Psoas muscle (tissue), 8 donors: Measurements from ENCODE around the gene IER2. TPM values are rescaled to one million over a fixed set of nuclear protein-coding genes. Genes with fewer than 3 reads are reported as not detected.

Experiments used
- ATAC-seq, 4 donors: fragments of 200-7000 bp; cut with Tn5 transposase; one replicate each; pipeline ENCODE4 v1.9.1; 2020; ENCODE audit warnings: moderate library complexity in 3 of 4, mild to moderate bottlenecking in 2 of 4
- DNase-seq, 2 donors: peaks; one replicate each; pipeline ENCODE4 v3.0.0-alpha.2; 2020
- H3K27ac ChIP-seq: fragments of 200-600 bp; one replicate; pipeline ENCODE4 v1.8.0; 2022
- H3K27me3 ChIP-seq, 3 donors: fragments of 200-600 bp in 1 of 3; one replicate each; pipeline versions ENCODE4 v1.6.1 to v1.8.0; 2013 to 2022; ENCODE audit warnings: low read length in 2 of 3, mild to moderate bottlenecking in 2 of 3, moderate library complexity in 1 of 3; ENCODE audit not compliant: insufficient read depth in 3 of 3
- H3K36me3 ChIP-seq, 2 donors: fragments of 200-600 bp in 1 of 2; one replicate each; pipeline versions ENCODE4 v1.6.1 to v1.8.0; 2013 to 2022; ENCODE audit warnings: low read depth in 1 of 2, mild to moderate bottlenecking in 1 of 2, moderate library complexity in 1 of 2; ENCODE audit not compliant: insufficient read depth in 1 of 2
- H3K4me1 ChIP-seq: fragments of 200-600 bp; one replicate; pipeline ENCODE4 v1.8.0; 2022
- H3K4me3 ChIP-seq: fragments of 200-600 bp; one replicate; pipeline ENCODE4 v1.8.0; 2022; ENCODE audit warnings: mild to moderate bottlenecking
- H3K9me3 ChIP-seq: fragments of 200-600 bp; one replicate; pipeline ENCODE4 v1.8.0; 2022
- WGBS, 3 donors: extraction: QIAGEN DNeasy Blood & Tissue Kit; methylation state at CpG; one replicate each; pipeline versions ENCODE4 v1.1.6 to v1.1.7; 2013; 5-methylcytosine and 5-hydroxymethylcytosine counted together
- intact Hi-C, 2 donors: fragments of 100-400 bp; cut with DNase I; formaldehyde crosslinking; loops; one replicate each; pipeline versions ENCODE4 v1.11.0 to v1.14.2; 2022
- polyA plus RNA-seq, 3 donors: library from polyadenylated mRNA; stranded (reverse); fragments of 200-250 nt; gene quantifications; one replicate each; pipeline ENCODE4 v1.2.3, GENCODE V29; 2013
- total RNA-seq, 4 donors: library from RNA; stranded (reverse); fragmentation: NEBNext Ultra II Directional in 2 of 4; extraction: Animal tissue kit (Norgen Biotek cat#: 25700) in 2 of 4; gene quantifications; one replicate each; pipeline versions ENCODE4 v1.2.1 to v1.2.4, GENCODE V29; 2021 to 2023
- TF ChIP-seq, protein P1 (sequence below): fragments of 200-600 bp; IDR thresholded peaks from one replicate; pipeline ENCODE4 v1.8.0; 2022; ENCODE audit warnings: antibody characterized with exemption
- donor health status: healthy with polysubstance abuse.
- donor health status: DM: no; HTN: no; CAD: no; lungs with moderate emphysema.
- donor health status: Bipolar disorder and iron deficiency.
- donor health status: healthy.
- donor health status: DM: yes; HTN: yes; CAD: no.
- donor health status: DM: no; HTN: no; CAD: no.
- donor health status: DM: no; HTN: no; CAD: no.
- donor health status: DM: yes; HTN: yes; CAD: no.

Gene IER2
- total and polyA plus RNA-seq, 7 donors = 12.9 to 62.7 (median 29.0) TPM

DNA sequence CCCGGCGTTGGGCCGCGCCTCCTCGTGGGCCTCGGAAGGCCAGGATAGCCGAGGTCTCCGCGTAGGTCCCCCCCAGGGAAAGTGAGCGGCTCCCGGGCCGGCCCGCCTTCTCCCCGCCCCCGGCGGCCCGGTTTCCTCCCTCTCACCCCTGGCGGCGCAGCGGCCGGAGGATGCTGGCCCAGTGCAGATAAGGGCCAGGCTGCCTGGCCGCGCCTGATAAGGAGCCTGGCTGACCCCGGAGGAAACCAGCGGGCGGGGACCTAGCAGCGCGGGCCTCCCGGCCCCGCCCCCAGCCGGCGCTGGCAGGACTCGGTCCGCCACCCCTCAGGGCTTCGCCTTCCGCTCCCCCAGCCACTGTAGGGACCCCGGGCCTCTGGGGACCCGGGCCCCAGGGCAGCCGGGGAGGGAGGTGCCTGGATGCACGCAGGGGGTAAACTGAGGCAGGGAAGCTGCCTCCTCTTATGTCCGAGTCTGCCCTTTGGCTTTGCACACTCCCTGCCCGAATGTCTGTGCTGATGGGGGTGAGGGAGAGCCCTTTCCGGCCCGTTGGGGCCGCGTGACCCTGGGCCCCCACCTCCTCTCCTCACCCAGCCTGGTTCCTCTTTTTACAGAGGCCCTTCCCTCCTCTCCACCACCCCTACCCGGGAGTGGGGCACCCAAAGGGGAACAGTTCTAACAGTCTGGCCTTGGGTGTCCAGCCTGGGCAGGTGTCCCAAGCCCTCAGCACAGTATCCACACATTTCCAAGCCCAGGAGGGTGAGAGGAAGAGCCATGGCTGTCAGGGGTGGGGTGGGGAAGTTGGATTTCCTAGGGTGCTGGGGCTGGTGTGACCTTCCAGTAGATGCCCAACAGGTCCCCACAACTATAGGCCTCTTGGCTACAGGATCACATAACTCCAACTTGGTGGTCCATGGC is 47.3 kb upstream of the IER2 start, which contains the start of gene LYL1:
Gene LYL1 (minus strand): TSS at position 193 of the 915 bp plus-strand sequence. CDS start 1,687 bp downstream, outside the sequence.
- 8 to 9% (median 8%) methylated on average over 35 to 47 of the region's 47 CpGs for WGBS, 3 donors
- DNase-seq = peak; percentile 76 to 88
- TF ChIP-seq, protein P1, sequence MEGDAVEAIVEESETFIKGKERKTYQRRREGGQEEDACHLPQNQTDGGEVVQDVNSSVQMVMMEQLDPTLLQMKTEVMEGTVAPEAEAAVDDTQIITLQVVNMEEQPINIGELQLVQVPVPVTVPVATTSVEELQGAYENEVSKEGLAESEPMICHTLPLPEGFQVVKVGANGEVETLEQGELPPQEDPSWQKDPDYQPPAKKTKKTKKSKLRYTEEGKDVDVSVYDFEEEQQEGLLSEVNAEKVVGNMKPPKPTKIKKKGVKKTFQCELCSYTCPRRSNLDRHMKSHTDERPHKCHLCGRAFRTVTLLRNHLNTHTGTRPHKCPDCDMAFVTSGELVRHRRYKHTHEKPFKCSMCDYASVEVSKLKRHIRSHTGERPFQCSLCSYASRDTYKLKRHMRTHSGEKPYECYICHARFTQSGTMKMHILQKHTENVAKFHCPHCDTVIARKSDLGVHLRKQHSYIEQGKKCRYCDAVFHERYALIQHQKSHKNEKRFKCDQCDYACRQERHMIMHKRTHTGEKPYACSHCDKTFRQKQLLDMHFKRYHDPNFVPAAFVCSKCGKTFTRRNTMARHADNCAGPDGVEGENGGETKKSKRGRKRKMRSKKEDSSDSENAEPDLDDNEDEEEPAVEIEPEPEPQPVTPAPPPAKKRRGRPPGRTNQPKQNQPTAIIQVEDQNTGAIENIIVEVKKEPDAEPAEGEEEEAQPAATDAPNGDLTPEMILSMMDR = no peak
- peaks cover 4% of the 10 kb centered on the region for H3K4me1 ChIP-seq
- H3K36me3 ChIP-seq = peaks cover 0 to 26% of the 10 kb centered on the region in 2 donors
- peak within 1 kb of the TSS; percentile 61 for H3K27ac ChIP-seq
- intact Hi-C loops = no loop called here
- H3K9me3 ChIP-seq = no peaks in the 10 kb centered on the region
- peak within 1 kb of the TSS; percentile 64 for H3K4me3 ChIP-seq
- ATAC-seq = peak; percentile 23 to 42 (median 36)
- H3K27me3 ChIP-seq = no peaks in the 10 kb centered on the region

DNA sequence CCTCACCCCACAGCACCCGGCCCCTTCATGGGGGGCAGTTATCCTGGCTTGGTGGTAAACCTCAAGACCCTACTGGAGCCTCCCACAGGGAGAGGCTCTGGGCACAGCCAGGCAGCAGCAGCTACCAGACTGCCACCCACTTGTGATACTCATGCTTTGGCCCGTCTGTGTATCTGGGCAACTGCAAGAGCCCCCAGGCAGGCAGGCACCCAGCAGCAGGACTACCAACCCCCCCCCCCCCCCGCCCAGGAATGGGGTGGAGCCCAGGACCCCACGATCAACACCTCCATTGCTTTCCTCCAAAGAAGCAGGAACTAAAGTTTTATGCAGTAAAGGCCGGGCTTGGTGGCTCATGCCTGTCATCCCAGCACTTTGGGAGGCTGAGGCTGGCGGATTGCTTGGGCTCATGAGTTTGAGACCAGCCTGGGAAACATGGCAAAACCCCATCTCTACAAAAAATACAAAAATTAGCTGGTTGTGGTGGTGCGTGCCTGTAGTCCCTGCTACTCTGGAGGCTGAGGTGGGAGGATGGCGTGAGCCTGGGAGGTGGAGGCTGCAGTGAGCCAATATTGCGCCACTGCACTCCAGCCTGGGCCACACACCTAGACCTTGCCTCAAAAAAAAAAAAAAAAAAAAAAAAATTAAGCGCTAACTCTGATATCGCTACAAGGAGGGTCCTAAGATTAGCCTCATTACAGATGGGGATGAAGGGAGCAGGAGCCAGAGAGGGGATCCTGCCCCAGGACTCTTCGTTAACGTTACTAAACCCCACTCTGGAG is 46.4 kb upstream of the IER2 start:
- Histone ChIP-seq H3K27ac (peak overlapping the region; percentile 61), H3K9me3 (no peaks in the 10 kb centered on the region), H3K27me3 (no peaks in the 10 kb centered on the region), H3K36me3 (peaks cover 0 to 32% of the 10 kb centered on the region in 2 donors), H3K4me1 (peaks cover 2% of the 10 kb centered on the region), H3K4me3 (peak overlapping the region; percentile 39)
- 73 to 77% (median 75%) methylated on average over 11 to 13 of the region's 13 CpGs for WGBS, 3 donors
- TF ChIP-seq, protein P1 = no peak
- DNase-seq (no peak), ATAC-seq (peak in 1 of 4 donors; percentile 1)
- intact Hi-C loops = no loop called here

DNA sequence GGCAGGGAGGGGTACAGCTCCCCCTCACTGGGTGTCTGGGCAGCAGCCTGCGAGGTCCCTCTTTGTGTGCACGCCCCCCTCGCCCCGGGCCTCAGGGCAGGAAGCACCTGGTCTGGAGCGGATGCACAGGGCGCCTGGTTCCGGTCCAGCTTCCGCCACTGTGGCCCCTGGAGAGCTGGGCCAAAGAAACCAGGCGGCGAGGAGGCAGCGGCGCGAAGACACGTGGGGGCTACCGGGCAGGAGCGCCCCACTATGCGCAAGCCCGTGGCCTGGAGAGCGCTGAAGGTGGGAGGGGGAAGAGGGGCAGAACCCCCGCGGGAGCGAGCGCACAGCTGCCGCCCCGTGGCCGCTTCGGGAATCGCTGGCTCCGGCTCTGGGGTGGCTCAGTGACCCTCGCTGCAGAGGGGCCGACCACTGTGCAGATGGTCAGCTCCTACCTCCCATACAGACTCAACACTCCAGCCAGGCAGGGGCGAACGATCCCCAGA is 45.8 kb upstream of the IER2 start:
- ATAC-seq (peak; percentile 15 to 41 (median 22)), DNase-seq (peak; percentile 73 to 86)
- intact Hi-C loops = no loop called here
- H3K4me1 ChIP-seq = no peaks in the 10 kb centered on the region
- peaks cover 0 to 37% of the 10 kb centered on the region in 2 donors for H3K36me3 ChIP-seq
- TF ChIP-seq, protein P1 = peak; percentile 54
- no peaks in the 10 kb centered on the region for H3K27me3 ChIP-seq
- peak overlapping the region; percentile 50 for H3K27ac ChIP-seq
- 31 to 43% (median 36%) methylated on average over 32 to 33 of the region's 33 CpGs for WGBS, 3 donors
- H3K4me3 ChIP-seq = peak overlapping the region; percentile 39
- no peaks in the 10 kb centered on the region for H3K9me3 ChIP-seq

DNA sequence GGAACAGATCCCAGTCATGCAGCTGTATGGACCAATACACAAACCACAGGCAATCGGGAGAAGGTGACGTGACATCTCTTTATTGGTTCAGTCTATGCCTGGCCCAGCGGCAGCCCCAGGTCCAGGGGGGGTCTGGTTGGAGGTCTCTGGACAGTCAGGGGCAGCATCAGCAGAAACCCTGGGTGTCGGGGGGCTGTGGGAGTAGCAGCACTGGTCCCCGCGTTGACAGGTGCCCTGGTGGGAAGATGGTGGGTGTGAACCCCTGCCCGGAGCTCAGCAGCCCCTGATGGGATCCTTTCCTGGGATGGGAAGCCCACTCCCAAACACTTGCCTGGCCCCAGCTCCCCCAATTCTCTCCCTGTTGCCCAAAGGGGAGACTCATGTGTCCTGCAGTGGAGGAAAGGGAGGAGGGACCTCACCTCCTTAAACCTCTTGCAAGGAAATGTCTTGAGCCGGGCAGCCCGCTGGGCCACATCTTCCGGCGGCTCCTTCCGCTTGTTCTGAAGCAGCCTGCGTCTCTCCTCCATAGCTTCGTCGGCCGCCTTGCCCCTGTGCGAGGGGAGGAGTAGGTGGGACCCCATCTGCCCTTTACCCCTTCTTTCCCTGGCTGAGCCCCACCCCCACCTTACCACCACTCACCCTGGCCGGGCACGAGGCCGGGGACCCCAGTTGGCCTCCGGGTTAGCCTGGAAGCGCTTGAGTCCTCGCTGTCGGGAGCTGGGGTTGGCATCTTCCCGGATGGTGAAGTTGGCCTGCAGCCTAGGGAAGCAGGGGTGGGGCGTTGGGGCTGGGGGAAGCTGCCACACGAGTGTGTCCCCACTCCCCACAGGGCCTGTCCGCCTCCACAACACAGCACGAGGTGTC is 45.1 kb upstream of the IER2 start:
- DNase-seq (no peak), ATAC-seq (peak in 1 of 4 donors; percentile 1)
- Histone ChIP-seq H3K4me1 (no peaks in the 10 kb centered on the region), H3K4me3 (peak overlapping the region; percentile 39), H3K9me3 (no peaks in the 10 kb centered on the region), H3K27me3 (no peaks in the 10 kb centered on the region), H3K27ac (peak overlapping the region; percentile 50), H3K36me3 (peaks cover 0 to 44% of the 10 kb centered on the region in 2 donors)
- WGBS, 3 donors = 69 to 78% (median 71%) methylated on average over 29 of the region's 29 CpGs
- TF ChIP-seq, protein P1 = no peak
- intact Hi-C loops = no loop called here
